Fibroblast of skin of left biceps (primary cell): ENCODE results near the gene EIF5A.
"Not testable (repeated sequence)": the region's sequence is repeated elsewhere in the genome, so short reads cannot be mapped to it uniquely, and the experiment has no call there.

Experiments used
- DNase-seq, 2 experiments: peaks; one replicate each; pipeline ENCODE4 v3.0.0-alpha.2; 2013; ENCODE audit warnings: low read depth in 2 of 2

The EIF5A gene

DNA sequence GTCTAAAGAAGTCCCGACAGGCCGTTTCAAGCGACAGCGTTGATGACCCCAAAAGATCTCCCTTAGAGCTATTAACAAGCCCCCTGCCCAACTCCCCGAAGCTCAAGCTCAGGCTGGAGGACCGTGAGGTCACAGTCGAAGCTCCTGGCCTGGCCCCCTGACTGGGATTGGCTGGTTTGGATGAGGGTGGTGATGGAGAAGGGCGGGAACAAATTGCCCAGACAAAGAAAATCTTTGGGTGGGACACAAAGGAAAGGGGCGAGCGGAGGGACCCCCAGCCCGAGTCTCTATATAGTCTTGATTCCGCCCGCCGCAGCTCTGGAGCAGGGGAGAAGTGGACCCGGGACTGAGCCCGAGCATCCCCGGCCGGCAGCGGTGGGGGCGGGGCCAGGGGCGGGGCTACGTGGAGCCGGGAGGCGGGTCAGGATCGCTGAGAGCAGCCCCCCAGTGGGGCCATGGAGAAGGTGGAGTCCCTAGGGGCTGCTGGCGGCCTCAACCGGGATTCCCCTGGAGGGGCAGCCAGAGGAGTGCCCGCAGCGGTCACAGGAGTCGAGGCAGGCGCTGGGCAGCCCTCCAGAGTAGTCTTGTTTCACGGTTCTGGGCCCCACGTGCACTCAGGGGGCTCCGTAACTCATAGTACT is 22.7 kb downstream of the EIF5A start:
- peak in 1 of 2 experiments; percentile 45 for DNase-seq

DNA sequence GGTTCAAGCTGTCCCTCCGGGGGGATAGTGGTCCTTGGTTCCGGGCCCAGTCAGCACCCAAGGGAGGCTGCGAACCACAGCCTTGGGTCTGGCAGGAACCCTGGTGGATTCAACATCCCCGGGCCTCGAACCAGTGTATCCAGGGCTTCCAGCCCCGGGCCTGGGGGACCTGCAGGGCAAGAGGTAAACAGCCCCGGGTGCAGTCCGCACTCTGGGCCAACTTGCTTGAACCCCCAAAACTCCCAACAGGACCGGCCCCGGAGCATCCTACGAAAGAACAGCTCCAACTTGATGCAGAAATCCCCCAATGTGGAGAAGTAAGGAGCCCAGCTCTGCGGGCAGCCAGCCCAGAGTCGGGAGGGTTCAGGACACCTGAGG is 23.2 kb downstream of the EIF5A start:
- DNase-seq = no peak

DNA sequence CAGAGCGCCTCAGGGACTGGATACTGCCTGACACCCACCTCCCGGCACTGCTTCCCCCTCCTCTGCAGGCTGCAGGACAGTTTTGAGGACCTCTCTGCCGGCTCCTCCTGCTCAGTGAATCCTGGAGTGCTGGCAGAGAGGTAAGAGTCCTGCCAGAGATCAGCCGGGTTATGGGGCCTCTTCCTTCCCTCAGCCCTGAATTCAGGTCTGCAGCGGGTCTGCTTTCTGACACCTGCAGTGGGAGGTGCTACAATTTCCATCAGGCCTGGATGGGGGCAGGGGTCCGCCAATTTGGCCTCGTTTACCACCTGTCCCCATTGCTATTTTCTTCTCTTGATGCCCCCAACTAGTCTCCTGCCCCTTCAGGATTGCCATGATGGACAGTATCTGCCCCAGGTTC is 24.7 kb downstream of the EIF5A start:
- no peak for DNase-seq

DNA sequence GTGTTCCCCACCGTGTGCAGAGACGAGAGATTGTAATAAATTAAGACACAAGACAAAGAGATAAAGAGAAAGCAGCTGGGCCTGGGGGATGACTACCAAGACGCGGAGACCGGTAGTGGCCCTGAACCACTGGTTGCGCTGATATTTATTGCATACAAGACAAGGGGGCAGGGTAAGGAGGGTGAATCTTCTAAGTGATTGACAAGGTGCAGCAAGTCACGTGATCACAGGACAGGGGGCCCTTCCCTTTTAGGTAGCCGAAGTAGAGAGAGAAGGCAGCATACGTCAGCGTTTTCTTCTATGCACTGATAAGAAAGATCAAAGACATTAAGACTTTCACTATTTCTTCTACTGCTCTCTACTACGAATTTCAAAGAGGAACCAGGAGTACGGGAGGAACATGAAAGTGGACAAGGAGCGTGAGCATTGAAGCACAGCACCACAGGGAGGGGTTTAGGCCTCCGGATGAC is 25.2 kb downstream of the EIF5A start:
- not testable (repeated sequence) for DNase-seq

DNA sequence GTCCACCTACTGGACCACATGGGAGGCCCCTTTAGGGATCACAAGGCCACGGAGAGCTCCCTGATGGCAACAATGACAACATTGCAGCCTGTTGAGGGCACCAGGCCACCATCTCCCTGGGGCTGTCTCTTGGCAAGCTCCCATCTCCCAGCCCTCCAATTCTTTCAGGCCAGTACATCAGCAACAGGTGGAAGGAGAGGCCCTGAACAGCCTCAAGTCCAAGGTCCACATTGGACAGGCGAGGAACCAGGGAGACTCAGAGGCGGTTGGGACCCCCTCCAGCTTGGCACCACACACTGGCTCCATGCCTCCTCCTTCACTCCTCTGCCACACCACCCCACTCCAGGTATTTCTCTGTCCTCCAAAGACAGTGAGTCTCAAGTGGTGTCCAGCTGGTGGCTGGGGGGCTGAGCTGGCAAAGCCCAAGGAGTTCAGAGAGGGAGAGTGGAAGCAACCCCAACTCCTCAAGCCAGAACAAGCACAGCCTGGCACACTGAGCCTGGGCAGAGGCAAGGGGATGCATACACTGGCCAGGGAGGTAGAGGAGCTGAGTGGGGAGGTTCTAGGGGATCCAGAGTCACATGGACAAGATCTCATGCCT is 27.6 kb downstream of the EIF5A start:
- DNase-seq = no peak

DNA sequence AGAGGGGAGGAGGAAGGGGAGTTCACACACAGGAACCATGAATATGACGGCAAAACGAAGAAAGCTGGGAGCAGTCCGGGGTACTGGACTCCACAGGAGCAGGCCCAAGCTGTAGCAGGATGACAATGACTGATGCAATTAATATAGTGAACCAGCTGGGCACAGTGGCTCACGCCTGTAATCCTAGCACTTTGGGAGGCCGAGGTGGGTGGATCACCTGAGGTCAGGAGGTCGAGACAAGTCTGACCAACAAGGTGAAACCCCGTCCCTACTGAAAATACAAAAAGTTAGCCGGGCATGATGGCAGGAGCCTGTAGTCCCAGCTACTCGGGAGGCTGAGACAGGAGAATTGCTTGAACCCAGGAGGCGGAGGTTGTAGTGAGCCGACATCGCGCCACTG is 28.3 kb downstream of the EIF5A start:
- DNase-seq = not testable (repeated sequence)

DNA sequence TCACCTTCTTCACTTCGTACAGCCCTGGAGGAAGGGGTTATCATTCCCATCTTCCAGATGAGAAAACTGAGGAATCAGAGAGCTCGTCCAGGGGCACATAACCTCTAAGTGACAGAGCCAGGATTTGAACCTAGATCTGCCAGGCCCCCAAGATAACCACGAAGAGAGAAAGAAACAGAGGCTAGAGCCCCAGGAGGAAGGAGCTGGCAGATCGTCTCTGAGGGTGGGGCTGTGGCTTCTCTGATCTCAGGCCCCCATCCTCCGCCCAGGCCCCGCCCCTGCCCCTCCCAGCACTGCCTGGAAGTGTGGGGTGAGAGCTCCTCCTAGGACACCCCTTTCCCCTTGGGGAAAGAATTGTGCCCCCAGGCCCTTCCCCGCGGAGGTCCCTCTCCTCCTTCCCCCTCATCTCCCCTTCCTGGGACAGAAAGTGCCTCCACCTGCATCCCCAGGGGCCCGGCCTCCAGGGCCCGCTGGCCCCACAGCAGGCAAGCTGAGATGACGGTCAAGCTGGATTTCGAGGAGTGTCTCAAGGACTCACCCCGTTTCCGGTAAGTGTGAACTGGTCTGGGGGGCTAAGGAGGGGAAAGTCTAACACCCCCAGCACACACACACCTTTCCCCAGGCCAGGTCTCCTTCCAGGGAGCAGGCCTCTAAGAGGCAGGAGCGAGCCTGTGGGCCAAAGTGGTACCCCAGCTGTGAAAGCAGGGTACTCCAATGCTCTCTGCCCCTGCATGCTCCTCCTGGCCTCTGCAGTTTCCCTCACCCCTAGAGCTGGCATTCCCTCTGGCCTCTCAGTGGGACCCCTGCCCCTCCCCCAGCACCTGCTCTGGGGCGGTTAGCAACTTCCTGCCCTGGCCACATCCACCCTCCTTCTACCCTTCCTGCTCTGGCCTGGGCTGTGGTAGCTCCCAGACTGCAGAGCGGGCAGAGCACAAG is 29.1 kb downstream of the EIF5A start, which contains the start of gene ACAP1:
ACAP1 (plus strand) TSS at position 290 of the 936 bp plus-strand sequence; CDS start at position 496, 206 bp downstream.
- DNase-seq = no peak

DNA sequence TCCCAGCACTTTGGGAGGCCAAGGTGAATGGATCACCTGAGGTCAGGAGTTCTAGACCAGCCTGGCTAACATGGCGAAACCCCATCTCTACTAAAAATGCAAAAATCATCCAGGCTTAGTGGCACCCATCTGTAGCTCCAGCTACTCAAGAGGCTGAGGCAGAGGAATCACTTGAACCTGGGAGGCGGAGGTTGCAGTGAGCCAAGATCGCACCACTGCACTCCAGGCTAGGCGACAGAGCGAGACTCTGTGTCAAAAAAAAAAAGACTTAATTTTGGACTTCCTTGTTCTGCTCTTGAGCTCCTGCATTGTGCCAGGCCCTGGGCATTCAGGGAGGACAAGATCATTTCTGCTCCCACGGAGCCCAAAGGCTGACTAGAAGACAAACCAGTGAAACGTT is 30.2 kb downstream of the EIF5A start:
- not testable (repeated sequence) for DNase-seq

DNA sequence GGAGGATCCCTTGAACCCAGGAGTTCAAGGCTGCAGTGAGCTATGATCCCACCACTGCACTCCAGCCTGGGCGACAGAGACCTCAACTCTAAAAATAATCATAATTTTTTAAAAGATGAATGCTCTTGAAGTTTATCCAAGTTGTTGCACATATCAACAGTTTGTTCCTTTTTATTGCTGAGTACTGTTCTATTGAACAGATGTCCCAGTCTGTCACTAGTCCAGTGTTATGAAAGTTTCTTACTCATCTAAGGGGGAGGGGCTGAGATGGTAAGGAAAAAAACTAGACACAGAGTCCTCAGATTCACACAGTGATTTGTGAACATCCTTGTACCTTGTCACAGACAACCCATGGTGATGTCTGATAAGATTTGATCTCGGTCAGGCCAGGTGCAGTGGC is 32.8 kb downstream of the EIF5A start:
- no peak for DNase-seq

DNA sequence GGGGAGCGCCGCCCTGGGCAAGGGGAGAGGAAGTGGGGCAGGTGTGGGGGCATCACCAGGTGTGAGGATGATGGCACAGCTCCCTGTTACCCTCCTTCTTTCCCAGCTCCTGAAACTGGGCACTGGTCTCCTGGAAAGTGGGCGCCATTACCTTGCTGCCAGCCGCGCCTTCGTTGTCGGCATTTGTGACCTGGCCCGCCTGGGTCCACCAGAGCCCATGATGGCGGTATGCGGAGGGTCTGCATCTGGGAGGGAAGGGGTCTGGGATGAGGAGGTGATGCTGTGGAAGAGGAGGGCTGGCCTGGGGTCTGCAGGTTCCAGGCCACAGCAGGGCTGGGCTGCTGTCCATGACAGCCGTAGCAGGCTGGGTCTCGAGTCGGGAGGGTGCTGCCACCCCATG is 34.4 kb downstream of the EIF5A start:
- no peak for DNase-seq

DNA sequence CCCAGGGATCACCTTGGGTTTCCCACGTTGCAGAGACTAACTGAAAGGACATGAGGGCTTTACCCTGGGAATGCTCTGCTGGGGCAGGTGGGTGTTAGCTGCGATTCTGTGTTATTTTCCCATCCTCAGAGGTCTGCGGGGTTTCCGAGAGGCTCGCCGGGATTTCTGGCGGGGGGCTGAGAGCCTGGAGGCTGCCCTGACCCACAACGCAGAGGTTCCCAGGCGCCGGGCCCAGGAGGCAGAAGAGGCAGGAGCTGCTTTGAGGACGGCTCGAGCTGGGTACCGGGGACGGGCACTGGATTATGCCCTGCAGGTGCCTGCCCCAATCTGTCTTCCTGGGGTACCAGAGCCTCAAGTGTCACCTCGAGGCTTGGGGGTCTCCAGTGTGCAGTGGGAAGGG is 35.8 kb downstream of the EIF5A start:
- no peak for DNase-seq

DNA sequence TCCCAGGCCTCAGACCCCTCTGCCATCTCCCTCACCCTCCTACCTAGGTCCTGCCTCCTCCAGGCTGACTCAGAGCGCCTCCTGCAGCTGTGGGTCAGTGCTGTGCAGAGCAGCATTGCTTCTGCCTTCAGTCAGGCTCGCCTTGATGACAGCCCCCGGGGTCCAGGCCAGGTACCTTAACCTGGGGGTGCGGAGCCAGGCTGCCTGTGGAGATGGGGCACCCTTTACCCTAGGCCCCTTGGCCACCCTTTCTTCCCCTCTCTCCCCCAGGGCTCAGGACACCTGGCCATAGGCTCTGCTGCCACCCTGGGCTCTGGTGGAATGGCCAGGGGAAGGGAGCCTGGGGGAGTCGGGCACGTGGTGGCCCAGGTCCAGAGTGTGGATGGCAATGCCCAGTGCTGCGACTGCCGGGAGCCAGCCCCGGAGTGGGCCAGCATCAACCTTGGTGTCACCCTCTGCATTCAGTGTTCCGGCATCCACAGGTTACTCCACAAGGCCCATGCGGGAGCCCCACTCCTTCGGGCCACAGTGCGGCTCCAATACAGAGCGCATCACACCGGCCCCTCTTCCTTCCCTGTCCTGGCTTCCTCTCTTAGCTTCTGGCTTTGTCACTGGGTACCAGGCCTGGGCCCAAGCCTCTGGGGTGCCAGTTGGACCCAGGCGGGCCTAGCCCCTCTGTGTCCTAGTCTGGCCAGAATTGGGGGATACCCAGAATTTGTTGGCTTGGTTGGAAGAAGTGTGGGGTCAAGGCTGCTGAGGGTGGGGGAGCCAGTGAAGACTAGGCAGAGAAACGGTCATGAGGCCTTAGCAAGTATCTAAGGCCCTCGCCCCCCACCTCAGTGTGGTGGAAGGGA is 39.6 kb downstream of the EIF5A start:
- no peak for DNase-seq

DNA sequence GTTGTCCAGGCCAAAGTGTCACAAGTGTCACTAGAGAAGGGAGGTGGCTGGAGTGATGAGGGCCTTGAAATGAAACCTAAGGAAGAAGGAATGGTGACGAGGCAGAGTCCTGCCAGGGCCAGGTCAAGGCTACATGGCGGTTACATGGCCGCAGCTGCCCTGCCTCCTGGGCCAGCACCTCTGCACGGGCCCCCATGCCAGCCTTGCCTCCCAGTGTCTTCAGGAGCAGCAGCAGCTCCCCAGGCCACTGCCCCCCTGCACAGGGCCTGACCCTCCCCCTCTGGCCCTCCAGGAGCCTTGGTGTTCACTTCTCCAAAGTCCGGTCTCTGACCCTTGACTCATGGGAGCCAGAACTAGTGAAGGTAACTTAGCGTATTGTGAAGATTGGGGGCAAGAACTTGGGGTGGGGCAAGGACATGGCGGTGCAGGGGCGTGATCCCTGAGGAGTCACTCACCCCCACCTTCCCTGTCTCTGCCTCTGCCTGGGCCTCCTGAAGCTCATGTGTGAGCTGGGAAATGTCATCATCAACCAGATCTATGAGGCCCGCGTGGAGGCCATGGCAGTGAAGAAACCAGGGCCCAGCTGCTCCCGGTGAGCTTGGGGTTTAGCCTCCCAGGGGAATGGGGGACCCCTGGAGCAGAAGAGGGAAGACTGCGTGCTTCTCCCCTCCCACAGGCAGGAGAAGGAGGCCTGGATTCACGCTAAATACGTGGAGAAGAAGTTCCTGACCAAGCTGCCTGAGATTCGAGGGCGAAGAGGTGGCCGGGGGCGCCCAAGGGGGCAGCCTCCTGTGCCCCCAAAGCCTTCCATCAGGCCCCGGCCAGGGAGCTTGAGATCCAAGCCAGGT is 40.4 kb downstream of the EIF5A start:
- no peak for DNase-seq

DNA sequence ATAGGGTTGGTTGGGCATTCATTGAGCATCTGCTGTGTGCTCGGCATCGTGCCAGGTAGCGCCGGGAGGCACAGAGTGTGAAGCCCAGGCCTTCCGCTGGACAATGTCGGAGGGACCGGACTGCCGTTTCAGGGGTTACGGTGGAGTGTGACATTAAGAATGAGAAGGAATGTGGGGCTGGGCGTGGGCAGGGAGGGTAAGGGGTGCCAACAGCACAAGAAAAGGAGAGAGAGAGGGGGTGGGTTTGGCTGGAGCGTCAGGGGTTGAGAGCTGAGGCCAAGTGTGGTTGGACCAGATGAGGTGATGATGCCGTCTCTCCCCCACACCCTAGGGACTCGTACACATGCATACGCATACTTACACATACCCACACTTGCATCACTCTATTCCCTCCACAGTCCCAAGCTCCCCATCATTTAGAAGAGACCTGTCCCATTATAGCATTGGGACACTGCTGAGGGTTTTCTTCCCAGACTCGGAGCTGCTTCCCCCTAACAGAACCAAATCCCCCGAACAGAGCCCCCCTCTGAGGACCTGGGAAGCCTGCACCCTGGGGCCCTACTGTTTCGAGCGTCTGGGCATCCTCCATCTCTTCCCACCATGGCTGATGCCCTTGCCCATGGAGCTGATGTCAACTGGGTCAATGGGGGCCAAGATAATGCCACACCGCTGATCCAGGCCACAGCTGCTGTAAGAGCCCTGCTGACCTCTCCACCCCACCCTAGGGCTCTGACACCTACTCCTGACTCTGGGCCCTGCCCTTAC is 41.2 kb downstream of the EIF5A start:
- DNase-seq = no peak

DNA sequence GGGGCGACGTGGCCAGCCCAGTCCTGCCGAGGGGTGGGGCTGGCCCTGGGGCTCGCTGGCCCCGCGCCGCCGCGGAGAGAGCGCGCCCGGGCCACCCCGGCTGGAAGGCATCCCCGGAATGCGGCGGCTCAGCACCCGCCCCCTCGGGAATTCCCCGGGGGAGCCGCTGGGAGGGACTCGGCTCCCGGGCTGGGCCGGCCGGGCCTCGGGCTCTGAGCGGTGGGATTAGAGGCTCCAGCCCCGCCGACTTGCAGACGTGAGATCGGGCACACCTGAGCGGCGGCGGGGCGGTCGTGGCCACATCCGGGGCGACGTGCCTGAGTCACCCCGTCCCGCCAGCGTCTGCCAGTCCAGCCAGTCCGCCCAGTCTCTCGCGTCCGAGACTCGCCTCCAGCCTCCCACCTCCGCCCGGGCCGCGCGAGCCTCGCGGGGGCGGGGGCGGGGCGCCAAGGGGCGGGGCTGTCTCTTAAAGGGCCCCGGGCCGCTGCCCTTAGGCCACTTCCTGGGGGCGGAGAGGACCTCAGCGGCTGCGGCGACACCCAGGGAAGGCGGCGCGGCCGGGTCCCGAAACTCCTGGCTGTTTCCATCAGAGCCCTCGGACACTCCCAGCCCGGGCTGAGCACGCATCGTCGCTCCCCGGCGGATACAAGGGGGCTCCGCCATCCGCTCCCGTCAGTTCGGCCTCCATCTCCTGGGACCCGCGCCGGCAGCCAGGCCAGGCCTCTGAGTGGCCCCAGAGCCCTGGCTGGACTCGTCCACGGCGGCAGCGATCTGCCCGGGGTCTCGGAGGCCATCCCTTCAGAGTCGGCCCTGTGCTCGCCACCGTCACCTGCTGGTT is 44.5 kb downstream of the EIF5A start, which contains the start of gene KCTD11:
KCTD11 (plus strand) TSS at position 498 of the 838 bp plus-strand sequence.
- DNase-seq = peak; percentile 84 to 89

DNA sequence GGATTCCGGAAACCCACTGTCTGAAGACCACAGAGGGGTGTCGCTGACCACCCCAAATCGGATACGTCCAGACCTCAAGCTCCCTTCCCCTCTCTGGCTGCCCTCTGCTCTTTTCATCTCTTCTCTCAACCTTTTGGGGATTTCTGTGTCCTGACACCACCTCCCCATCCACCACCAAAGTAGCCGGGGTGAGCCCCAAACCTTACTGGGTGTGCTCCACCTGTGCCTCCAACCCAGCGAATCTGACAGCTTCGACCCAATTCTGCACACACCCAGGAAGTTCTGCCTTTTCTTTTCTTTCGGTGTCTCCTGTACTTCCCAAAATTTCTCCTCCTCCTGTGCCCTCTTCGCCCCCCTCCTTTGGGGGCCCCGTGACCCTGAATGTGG is 45.1 kb downstream of the EIF5A start:
- no peak for DNase-seq

DNA sequence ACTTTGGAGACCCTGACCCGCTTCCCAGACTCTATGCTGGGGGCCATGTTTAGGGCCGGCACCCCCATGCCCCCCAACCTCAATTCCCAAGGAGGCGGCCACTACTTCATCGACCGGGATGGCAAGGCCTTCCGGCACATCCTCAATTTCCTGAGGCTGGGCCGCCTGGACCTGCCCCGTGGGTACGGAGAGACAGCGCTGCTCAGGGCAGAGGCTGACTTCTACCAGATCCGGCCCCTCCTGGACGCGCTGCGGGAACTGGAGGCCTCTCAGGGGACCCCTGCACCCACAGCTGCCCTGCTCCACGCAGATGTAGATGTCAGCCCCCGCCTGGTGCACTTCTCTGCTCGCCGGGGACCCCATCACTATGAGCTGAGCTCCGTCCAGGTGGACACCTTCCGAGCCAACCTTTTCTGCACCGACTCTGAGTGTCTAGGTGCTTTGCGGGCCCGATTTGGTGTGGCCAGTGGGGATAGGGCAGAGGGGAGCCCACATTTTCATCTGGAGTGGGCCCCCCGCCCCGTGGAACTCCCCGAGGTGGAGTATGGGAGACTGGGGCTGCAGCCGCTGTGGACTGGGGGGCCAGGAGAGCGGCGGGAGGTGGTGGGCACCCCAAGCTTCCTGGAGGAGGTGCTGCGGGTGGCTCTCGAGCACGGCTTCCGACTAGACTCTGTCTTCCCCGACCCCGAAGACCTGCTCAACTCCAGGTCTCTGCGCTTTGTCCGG is 45.6 kb downstream of the EIF5A start:
- DNase-seq = no peak

DNA sequence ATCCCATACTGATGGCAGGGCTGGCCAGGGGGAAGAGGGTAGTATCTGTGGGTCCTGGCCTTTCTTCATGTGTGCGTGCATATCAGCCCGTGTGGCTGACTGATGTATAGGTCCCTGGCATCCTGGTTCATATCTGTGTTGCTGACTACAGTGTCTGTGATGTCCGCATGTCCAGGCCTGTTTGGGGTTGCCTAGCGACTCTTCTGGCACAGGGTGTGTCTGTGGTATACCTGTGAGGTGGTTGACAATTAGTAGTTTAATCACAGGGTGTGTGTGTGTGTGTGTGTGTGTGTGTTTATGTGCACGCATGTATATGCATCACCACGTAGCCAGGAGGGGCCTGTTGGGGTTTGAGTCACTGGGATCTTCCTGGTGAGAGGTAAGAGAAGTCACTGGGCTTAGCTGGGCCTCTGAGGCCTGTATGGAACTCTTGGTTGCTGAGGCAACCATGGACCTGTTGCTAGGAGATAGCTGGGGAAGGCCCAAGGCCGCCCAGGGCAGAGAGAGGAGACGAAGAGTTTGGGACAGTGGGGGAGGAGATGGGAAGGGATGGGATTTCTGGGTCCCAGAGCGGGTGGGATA is 46.9 kb downstream of the EIF5A start:
- DNase-seq = no peak
